ENCODE data around the gene UGT2B7.

UGT2B7 gene

DNA sequence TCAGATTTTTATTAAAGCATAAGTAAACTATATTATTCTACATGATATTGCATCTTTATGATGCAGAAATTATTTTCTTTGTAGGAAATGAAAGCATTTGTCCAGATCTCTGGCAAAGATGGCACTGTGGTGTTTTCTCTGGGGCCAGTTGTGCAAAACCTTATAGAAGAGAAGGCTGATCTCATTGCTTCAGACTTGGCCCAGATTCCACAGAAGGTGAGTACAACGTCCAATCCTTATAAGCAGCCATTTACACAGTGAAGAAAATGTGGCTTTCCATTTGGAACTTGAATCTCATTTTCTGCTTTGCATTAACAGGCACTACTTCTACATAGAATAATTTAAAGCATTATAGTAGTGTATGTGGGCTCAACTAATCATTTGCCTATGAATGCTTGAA is 6.9 kb upstream of the UGT2B7 start:
- DNase-seq (ENCODE audit: low read depth in 2 of 2) = peak in 1 of 2 donors; percentile 13
- TF ChIP-seq, protein P1, sequence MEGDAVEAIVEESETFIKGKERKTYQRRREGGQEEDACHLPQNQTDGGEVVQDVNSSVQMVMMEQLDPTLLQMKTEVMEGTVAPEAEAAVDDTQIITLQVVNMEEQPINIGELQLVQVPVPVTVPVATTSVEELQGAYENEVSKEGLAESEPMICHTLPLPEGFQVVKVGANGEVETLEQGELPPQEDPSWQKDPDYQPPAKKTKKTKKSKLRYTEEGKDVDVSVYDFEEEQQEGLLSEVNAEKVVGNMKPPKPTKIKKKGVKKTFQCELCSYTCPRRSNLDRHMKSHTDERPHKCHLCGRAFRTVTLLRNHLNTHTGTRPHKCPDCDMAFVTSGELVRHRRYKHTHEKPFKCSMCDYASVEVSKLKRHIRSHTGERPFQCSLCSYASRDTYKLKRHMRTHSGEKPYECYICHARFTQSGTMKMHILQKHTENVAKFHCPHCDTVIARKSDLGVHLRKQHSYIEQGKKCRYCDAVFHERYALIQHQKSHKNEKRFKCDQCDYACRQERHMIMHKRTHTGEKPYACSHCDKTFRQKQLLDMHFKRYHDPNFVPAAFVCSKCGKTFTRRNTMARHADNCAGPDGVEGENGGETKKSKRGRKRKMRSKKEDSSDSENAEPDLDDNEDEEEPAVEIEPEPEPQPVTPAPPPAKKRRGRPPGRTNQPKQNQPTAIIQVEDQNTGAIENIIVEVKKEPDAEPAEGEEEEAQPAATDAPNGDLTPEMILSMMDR (IDR thresholded peaks at IDR 0.05; ENCODE audit: low read depth, low read length) = no peak
- no peak overlapping the region for H3K4me3 ChIP-seq (replicated peaks in 1 of 2; ENCODE audit: low read depth in 2 of 2, low read length in 2 of 2)

DNA sequence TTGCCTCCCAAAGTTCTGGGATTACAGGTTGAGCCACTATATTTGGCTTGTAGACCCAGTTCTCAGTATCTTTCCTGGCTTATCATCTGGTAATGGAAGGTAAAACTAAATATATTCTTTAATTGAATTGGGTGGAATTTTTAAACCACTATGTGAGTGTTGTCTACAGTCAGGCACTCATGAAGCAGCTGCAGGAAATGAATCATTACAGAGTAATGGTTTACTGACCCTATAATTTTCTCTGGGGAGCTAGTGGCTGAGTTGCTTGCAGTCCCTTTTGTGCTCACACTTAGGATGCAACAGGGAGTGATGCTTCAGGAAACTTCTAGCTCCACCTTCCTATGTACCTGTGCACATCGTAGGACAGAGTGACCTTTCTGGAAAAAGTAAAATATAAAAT is 4.1 kb upstream of the UGT2B7 start:
- no peak overlapping the region for H3K4me3 ChIP-seq (replicated peaks in 1 of 2; ENCODE audit: low read depth in 2 of 2, low read length in 2 of 2)
- peak; percentile 39 to 84 for DNase-seq (ENCODE audit: low read depth in 2 of 2)
- TF ChIP-seq, protein P1 (IDR thresholded peaks at IDR 0.05; ENCODE audit: low read depth, low read length) = no peak

DNA sequence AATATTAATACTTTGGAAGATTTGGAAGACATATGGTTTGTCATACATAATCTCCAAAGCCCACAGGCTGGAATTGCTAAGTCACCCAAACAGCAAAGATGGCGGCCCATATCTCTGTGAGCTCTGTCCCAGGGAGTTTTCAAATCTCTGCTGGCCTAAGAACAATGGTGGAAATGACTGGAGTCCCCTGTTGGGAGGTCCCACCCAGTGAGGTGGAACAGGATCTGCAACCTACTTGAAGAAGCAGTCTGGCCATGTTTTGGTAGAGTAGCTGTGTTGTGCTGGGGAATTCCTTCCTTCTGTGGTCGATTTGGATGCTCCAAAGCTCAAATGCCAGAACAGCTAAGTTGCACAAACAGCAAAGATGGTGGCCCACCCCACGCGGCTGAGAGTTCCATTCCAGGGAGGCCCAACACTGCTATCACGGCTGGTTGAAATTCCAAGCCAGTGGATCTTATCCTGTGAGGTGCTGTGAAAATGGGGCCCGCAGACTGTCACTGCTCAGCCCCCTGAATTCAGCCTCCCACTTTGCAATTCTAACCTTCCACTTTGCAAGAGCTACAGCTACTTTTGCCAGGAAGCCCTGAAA is 3.2 kb upstream of the UGT2B7 start:
- TF ChIP-seq, protein P1 (IDR thresholded peaks at IDR 0.05; ENCODE audit: low read depth, low read length) = no peak
- H3K4me3 ChIP-seq (replicated peaks in 1 of 2; ENCODE audit: low read depth in 2 of 2, low read length in 2 of 2) = no peak overlapping the region
- peak in 1 of 2 donors; percentile 5 for DNase-seq (ENCODE audit: low read depth in 2 of 2)

DNA sequence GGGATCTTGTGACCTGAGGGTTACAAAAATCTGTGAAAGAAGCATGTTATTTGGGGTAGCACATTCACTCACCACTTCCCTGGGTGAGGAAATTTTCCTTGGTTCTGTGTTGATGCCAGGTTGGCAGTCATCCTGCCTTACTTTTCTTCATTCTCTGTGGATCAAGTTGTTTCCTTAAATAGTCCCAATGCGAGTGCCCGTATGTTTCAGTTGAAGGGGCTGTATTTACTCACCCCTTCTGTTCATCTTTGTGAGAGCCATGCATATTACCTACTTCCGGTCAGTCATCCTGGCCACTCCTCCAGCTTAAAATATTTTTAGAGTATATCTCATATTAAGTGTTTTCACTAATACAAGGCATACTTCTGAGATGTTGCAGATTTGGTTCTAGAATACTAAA is 2.6 kb upstream of the UGT2B7 start:
- TF ChIP-seq, protein P1 (IDR thresholded peaks at IDR 0.05; ENCODE audit: low read depth, low read length) = no peak
- no peak overlapping the region for H3K4me3 ChIP-seq (replicated peaks in 1 of 2; ENCODE audit: low read depth in 2 of 2, low read length in 2 of 2)
- DNase-seq (ENCODE audit: low read depth in 2 of 2) = peak in 1 of 2 donors; percentile 14

DNA sequence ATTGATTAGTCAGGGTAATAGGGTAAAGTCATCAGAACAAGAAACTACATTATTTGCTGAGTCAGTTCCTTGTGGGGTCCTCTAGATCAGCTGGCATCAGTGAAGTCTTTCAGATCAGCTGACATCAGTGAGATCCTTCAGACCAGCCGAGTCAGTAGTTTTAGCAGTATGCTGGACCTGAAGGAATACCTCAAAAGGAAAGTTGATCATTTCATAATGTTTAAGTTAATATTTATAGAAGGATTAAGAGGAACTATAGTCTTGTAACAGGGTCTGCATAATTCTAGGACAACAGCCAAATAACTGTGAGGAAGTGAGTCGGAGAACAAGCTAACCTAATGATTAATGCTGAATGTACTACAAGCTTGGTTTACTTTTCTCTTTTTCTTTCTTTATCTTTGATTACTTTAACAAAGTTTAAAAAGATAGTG is 958 bp upstream of the UGT2B7 start:
- TF ChIP-seq, protein P1 (IDR thresholded peaks at IDR 0.05; ENCODE audit: low read depth, low read length) = no peak
- peak; percentile 58 to 88 for DNase-seq (ENCODE audit: low read depth in 2 of 2)

DNA sequence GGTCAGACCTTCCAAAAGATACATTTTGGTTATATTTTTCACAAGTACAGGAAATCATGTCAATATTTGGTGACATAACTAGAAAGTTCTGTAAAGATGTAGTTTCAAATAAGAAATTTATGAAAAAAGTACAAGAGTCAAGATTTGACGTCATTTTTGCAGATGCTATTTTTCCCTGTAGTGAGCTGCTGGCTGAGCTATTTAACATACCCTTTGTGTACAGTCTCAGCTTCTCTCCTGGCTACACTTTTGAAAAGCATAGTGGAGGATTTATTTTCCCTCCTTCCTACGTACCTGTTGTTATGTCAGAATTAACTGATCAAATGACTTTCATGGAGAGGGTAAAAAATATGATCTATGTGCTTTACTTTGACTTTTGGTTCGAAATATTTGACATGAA is 536 bp downstream of the UGT2B7 start:
- H3K4me3 ChIP-seq (replicated peaks in 1 of 2; ENCODE audit: low read depth in 2 of 2, low read length in 2 of 2) = no peak overlapping the region
- DNase-seq (ENCODE audit: low read depth in 2 of 2) = no peak
- TF ChIP-seq, protein P1 (IDR thresholded peaks at IDR 0.05; ENCODE audit: low read depth, low read length) = no peak

More for the DNA sequence above, 958 bp upstream of the UGT2B7 start:
- H3K4me3 ChIP-seq (replicated peaks in 1 of 2; ENCODE audit: low read depth in 2 of 2, low read length in 2 of 2) = no peak overlapping the region

DNA sequence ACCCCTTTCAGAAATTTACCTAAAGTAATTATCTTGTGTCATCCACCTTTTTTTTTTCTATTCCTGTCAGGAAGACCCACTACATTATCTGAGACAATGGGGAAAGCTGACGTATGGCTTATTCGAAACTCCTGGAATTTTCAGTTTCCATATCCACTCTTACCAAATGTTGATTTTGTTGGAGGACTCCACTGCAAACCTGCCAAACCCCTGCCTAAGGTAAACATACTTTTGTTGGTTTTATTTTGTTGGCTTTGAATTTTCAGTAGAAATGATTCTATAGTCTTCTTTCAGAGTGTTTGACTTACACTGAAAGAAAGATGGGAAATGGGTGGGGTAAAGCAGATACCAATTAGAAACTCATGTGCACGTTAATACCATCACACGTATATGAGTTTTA is 2.2 kb downstream of the UGT2B7 start:
- H3K4me3 ChIP-seq (replicated peaks in 1 of 2; ENCODE audit: low read depth in 2 of 2, low read length in 2 of 2) = no peak overlapping the region
- no peak for DNase-seq (ENCODE audit: low read depth in 2 of 2)

More for the DNA sequence above, 2.2 kb downstream of the UGT2B7 start:
- TF ChIP-seq, protein P1 (IDR thresholded peaks at IDR 0.05; ENCODE audit: low read depth, low read length) = no peak
